AG09309 (cell line): ENCODE data around the gene MS4A1.
"Not testable (repeated sequence)": the region's sequence is repeated elsewhere in the genome, so short reads cannot be mapped to it uniquely, and the experiment has no call there.

Experiments
- DNase-seq: peaks from one replicate; pipeline ENCODE4 v3.0.0-alpha.2; 2010; ENCODE audit warnings: low read depth
- H3K4me3 ChIP-seq: 2 replicates; pipeline ENCODE4 v1.5.1; 2011; ENCODE audit warnings: mild to moderate bottlenecking, low read depth, low read length, moderate library complexity; ENCODE audit not compliant: control insufficient read depth
- TF ChIP-seq, protein P1 (sequence below): IDR thresholded peaks from 2 replicates; pipeline ENCODE4 v1.5.1; 2011; ENCODE audit warnings: mild to moderate bottlenecking, low read depth, low read length, inconsistent platforms; ENCODE audit not compliant: insufficient read depth, control insufficient read depth; ENCODE audit errors: missing control alignments

MS4A1 gene

DNA sequence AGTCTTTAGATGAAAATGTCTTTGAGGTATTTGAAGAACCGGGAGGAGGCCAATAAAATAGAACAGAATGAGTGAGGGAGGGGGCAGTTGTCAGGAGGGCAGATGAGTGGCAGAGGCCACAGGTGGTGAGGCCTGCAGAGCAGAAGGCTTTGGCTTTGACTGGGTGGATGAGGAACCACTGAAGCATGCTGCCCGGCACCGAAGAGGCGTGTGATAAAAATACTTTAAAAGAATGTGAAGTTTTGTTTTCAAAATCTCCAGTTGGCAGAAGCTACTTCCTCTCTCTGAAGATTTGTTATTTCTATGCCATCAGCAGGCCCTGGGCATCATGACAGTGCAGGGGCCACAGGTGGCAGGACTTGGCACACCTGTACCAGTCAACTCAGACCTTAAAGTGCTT, 43.2 kb downstream of the MS4A1 start:
- DNase-seq = no peak
- H3K4me3 ChIP-seq = no peak overlapping the region
- TF ChIP-seq, protein P1, sequence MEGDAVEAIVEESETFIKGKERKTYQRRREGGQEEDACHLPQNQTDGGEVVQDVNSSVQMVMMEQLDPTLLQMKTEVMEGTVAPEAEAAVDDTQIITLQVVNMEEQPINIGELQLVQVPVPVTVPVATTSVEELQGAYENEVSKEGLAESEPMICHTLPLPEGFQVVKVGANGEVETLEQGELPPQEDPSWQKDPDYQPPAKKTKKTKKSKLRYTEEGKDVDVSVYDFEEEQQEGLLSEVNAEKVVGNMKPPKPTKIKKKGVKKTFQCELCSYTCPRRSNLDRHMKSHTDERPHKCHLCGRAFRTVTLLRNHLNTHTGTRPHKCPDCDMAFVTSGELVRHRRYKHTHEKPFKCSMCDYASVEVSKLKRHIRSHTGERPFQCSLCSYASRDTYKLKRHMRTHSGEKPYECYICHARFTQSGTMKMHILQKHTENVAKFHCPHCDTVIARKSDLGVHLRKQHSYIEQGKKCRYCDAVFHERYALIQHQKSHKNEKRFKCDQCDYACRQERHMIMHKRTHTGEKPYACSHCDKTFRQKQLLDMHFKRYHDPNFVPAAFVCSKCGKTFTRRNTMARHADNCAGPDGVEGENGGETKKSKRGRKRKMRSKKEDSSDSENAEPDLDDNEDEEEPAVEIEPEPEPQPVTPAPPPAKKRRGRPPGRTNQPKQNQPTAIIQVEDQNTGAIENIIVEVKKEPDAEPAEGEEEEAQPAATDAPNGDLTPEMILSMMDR = no peak

DNA sequence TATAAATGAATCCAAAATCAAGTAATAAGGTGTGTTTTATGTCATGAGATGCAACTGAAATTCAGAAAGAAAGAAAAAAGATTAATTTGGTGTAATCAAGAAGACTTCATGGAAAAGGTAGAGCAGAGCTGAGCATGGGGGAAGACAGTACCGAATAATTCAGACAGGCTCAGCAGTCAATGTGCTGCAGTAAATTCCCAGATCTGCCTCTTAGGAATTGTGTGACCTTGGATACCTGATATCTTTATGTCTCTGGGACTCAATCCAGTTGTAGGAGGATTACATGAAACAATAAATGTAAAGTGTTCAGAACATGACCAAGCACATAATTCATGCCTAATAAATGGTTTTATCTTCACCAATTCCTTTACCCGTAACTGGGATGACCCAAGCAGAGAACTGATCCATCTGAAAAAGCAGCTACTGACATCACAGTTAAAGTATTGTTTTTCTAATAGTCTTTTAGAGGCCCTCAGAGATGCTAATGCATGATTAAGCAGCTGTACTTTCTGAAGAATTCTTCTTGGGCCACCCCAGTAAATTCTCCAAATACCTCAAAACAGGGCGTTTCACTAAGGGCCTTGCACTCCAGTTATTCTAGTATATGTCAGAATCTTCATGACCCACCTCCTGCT, 44.7 kb downstream of the MS4A1 start:
- TF ChIP-seq, protein P1 = no peak
- H3K4me3 ChIP-seq = no peak overlapping the region
- DNase-seq = no peak

DNA sequence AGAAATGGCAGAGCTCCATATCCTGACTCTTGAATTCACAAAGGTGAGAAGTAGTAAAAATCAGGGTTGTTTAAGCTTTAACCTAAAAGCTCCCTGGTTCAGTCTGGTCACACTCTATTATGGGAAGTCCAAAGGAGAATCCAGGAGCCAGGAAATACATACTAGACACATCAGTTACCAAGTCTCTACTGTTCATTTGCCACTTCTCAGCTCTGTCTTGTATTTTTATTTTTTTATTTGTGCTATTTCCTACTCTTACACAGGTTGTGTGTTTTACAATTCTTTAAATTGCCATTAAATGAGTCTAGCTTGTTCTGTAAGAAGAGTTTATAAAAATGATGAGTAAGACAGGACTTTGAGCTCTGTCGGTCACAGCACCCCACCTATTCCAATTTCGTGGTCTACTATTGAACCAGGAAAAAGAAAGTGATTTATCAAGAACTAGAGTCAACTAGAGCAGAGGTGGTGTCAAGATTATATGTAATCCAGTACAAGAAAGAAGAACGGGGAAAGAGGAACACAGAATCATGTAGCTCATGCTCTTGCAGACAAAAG, 46.7 kb downstream of the MS4A1 start:
- H3K4me3 ChIP-seq = no peak overlapping the region
- TF ChIP-seq, protein P1 = no peak
- no peak for DNase-seq

DNA sequence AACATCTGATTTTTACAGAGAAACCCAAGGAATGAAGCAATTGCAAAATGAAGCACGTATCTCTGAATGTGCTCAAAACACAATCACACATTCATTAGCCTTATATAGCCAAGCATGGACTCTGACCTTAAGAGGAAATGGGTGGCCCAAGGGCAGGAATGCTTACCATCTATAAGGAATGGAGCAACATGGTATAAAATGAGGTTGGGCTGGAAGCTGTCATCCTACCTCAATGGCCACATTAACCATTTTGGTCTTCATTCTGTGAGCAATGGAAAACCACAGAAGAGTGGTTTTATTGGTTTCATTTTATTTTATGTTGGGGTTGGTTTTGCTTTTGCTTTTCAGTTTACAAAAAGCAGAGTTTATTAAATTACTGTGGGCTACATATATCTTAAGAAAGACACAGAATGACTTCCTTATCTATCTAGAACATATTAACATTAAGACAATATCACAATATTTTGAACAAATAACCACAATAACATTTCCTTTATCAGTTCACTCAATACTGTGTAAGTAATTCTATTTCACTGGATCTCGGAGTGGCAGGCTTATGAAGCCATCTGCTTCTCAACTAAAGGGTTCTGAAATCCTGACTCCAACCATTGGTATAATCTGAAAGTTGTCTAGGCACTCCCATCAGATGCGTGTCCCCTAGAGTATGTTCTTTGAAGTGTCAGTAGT, 48.7 kb downstream of the MS4A1 start:
- no peak for DNase-seq
- H3K4me3 ChIP-seq = no peak overlapping the region
- TF ChIP-seq, protein P1 = no peak

DNA sequence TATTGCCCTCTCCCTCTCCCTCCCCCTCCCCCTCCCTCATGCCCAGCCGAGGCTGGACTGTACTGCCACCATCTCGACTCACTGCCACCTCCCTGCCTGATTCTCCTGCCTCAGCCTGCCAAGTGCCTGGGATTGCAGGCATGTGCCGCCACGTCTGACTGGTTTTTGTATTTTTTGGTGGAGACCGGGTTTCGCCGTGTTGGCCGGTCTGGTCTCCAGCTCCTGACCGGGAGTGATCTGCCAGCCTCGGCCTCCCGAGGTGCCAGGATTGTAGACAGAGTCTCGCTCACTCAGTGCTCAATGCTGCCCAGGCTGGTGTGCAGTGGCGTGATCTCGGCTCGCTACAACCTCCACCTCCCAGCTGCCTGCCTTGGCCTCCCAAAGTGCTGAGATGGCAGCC, 54.0 kb downstream of the MS4A1 start:
- not testable (repeated sequence) for DNase-seq

DNA sequence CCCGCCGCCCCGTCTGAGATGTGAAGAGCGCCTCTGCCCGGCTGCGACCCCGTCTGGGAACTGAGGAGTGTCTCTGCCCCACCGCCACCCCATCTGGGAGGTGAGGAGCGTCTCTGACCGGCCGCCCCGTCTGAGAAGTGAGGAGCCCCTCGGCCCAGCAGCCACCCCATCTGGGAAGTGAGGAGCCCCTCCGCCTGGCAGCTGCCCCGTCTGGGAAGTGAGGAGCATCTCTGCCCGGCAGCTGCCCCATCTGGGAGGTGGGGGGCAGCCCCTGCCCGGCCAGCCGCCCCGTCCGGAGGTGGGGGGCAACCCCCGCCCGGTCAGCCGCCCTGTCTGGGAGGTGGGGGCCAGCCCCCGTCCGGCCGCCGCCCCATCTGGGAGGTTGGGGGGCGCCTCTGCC, 54.6 kb downstream of the MS4A1 start:
- not testable (repeated sequence) for DNase-seq, H3K4me3 ChIP-seq

More for the DNA sequence above, 54.0 kb downstream of the MS4A1 start:
- H3K4me3 ChIP-seq = not testable (repeated sequence)

DNA sequence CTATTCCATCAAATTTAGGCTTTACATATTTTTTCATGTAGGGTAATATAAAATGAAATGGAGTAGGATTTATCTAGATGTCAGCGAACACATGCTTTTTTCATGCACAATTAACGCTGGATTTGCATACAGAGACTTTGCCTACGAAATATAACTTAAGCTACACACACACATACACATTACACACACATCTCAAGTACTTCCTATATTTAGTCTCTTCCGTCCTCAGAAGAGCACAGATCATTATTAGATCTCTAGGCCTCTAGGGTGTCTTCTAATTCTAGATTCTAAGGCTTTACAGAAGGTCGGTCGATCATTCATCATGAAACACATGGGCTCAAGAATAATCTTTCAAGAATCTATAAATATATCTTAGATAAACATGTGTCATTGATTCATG, 55.7 kb downstream of the MS4A1 start:
- no peak overlapping the region for H3K4me3 ChIP-seq
- TF ChIP-seq, protein P1 = no peak
- DNase-seq = no peak
